ENCODE measurements around the gene CCDC34. TPM values are rescaled to one million over a fixed set of nuclear protein-coding genes. Genes with fewer than 3 reads are reported as not detected.

The CCDC34 gene
- total and polyA plus RNA-seq, 7 experiments from 2014 or later, result 1.3 to 10.0 (median 2.3) TPM

DNA sequence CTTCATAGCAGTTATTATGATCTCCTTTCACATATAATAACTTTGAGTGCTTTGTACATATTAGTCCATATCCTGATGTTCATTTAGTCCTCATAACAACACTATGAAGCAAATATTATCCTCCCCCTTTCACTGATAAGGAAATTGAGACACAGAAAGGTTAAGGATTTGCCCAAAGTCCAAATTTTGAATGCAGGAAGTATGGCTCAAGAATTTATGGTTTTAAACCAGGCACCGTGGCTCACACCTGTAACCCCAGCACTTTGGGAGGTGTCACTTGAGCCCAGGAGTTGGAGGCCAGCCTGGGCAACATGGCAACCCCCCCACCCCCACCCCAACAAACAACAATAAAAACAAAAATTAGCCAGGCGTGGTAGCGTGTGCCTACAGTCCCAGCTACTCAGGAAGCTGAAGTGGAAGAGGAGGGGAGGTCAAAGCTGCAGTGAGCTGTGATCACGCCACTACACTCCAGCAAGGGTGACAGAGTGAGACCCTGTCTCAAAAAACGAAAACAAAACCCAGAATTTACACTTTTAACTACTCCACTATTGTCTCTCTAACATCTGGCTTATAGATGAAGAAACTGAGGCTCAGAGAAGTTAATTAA lies 8.6 kb downstream of the CCDC34 start:
- Histone ChIP-seq H3K4me3 (ENCODE audit: low read length) (no peak overlapping the region), H3K4me1 (ENCODE audit: control insufficient read depth in 2 of 2, insufficient read depth in 2 of 2, low read length in 2 of 2) (no peaks in the 10 kb centered on the region), H3K27me3 (ENCODE audit: control insufficient read depth in 2 of 2, insufficient read depth in 2 of 2, low read length in 2 of 2) (no peaks in the 10 kb centered on the region), H3K27ac (ENCODE audit: low read depth, low read length) (no peak overlapping the region), H3K36me3 (ENCODE audit: control insufficient read depth in 2 of 3, insufficient read depth in 3 of 3, low read length in 3 of 3) (no peaks in the 10 kb centered on the region), H3K9me3 (ENCODE audit: control insufficient read depth in 2 of 3, low read length in 3 of 3) (no peaks in the 10 kb centered on the region)
- intact Hi-C loops (cut with micrococcal nuclease), result no loop called here
- H3K4me1 Mint-ChIP-seq, result peaks cover 0 to 16% (median 7%) of the 10 kb centered on the region in 7 donors
- ATAC-seq, result no peak
- no peaks in the 10 kb centered on the region for H3K27me3 Mint-ChIP-seq
- H3K36me3 Mint-ChIP-seq, result peaks cover 3 to 16% (median 5%) of the 10 kb centered on the region in 5 donors
- ChIA-PET CTCF (no interaction called here), POLR2A (no interaction called here)
- H3K9me3 Mint-ChIP-seq, result no peaks in the 10 kb centered on the region
- no peak for DNase-seq
- no peak overlapping the region for H3K4me3 Mint-ChIP-seq
- H3K27ac Mint-ChIP-seq, result no peak overlapping the region

DNA sequence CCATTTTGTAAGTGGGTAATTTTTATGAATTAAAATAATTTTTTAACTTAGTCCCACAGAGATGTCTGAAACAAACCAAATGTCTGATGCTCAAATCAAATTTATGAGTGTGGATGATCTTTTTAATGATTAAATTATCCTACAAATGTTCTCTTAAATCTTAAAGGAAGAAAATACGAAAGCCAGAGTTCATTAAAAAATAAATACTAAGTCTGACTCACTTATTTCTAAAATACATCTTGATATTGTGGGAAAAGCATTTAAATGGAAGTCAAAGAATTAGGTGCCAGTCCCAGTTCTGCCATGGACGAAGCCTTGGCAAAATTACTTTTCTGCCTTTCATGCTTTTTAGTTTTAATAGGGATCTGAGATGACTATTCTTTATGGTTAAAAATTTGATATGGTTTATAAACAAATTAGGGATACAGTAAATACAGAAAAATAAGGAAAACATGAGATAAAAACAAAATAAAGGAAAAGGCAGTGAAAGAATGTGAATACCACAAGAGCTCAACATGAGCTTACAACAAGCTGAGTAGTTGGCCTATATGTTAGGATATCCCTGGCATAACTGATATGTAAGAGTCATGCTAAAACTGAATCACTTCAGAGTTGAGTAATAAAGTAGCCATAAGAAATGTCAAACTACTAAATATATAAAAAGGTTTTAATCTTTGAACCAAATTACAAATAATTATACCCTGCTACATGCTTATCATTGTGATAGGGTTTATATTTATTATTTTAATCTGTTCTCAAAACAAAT lies 9.2 kb downstream of the CCDC34 start:
- Histone ChIP-seq H3K27ac (ENCODE audit: low read depth, low read length) (no peak overlapping the region), H3K4me1 (ENCODE audit: control insufficient read depth in 2 of 2, insufficient read depth in 2 of 2, low read length in 2 of 2) (no peaks in the 10 kb centered on the region), H3K36me3 (ENCODE audit: control insufficient read depth in 2 of 3, insufficient read depth in 3 of 3, low read length in 3 of 3) (no peaks in the 10 kb centered on the region), H3K4me3 (ENCODE audit: low read length) (no peak overlapping the region), H3K27me3 (ENCODE audit: control insufficient read depth in 2 of 2, insufficient read depth in 2 of 2, low read length in 2 of 2) (no peaks in the 10 kb centered on the region), H3K9me3 (ENCODE audit: control insufficient read depth in 2 of 3, low read length in 3 of 3) (no peaks in the 10 kb centered on the region)
- Mint-ChIP-seq H3K27me3 (no peaks in the 10 kb centered on the region), H3K27ac (no peak overlapping the region), H3K9me3 (no peaks in the 10 kb centered on the region), H3K36me3 (peaks cover 3 to 16% (median 5%) of the 10 kb centered on the region in 5 donors), H3K4me3 (no peak overlapping the region), H3K4me1 (peaks cover 0 to 11% (median under 1%) of the 10 kb centered on the region in 7 donors)
- ATAC-seq (no peak), DNase-seq (no peak)
- intact Hi-C loops (cut with micrococcal nuclease), result no loop called here
- POLR2A ChIA-PET, result no interaction called here
- CTCF ChIA-PET, result no interaction called here

- CTCF ChIA-PET, result no interaction called here
Observed at GRCh38 chr11:27352781-27353180, 10.2 kb downstream of the CCDC34 start.

DNA sequence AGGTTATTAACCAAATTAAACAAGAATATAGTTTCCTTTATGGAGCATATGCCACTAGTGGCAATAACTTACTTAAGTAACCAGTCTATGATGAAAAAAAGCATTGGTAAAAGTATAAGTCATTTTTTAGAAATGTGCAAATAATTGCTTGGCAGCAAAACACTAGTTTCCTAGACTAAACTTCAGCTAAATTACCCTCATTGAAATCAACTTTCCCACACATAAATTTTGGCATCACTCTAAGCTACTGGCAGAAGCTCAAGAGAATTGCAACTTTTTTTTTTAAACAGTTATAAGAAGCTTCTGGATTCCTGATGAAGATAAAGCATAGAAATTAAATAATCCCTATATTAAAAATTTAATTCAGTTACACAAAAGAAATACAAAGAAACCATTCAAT lies 12.5 kb downstream of the CCDC34 start:
- no peaks in the 10 kb centered on the region for H3K9me3 ChIP-seq (ENCODE audit: control insufficient read depth in 2 of 3, low read length in 3 of 3)
- ChIA-PET CTCF (no interaction called here), POLR2A (no interaction called here)
- ATAC-seq, result no peak
- no peak overlapping the region for H3K27ac Mint-ChIP-seq
- H3K36me3 Mint-ChIP-seq, result peaks cover 7 to 33% (median 16%) of the 10 kb centered on the region in 5 donors
- no peak for DNase-seq
- H3K27me3 ChIP-seq (ENCODE audit: control insufficient read depth in 2 of 2, insufficient read depth in 2 of 2, low read length in 2 of 2), result no peaks in the 10 kb centered on the region
- H3K36me3 ChIP-seq (ENCODE audit: control insufficient read depth in 2 of 3, insufficient read depth in 3 of 3, low read length in 3 of 3), result no peaks in the 10 kb centered on the region
- no peak overlapping the region for H3K4me3 Mint-ChIP-seq
- no peaks in the 10 kb centered on the region for H3K9me3 Mint-ChIP-seq
- no peaks in the 10 kb centered on the region for H3K4me1 Mint-ChIP-seq
- no peaks in the 10 kb centered on the region for H3K4me1 ChIP-seq (ENCODE audit: control insufficient read depth in 2 of 2, insufficient read depth in 2 of 2, low read length in 2 of 2)
- no peak overlapping the region for H3K27ac ChIP-seq (ENCODE audit: low read depth, low read length)
- no peak overlapping the region for H3K4me3 ChIP-seq (ENCODE audit: low read length)
- intact Hi-C loops (cut with micrococcal nuclease), result no loop called here
- no peaks in the 10 kb centered on the region for H3K27me3 Mint-ChIP-seq

More at GRCh38 chr11:27352781-27353180, 10.2 kb downstream of the CCDC34 start:
- Mint-ChIP-seq H3K36me3 (peaks cover 5 to 21% (median 7%) of the 10 kb centered on the region in 5 donors), H3K4me1 (peaks cover 0 to 3% (median 0%) of the 10 kb centered on the region in 7 donors), H3K27me3 (no peaks in the 10 kb centered on the region), H3K27ac (no peak overlapping the region), H3K9me3 (no peaks in the 10 kb centered on the region), H3K4me3 (no peak overlapping the region)
- intact Hi-C loops (cut with micrococcal nuclease), result no loop called here
- H3K4me3 ChIP-seq (ENCODE audit: low read length), result no peak overlapping the region
- no peak for ATAC-seq
- H3K4me1 ChIP-seq (ENCODE audit: control insufficient read depth in 2 of 2, insufficient read depth in 2 of 2, low read length in 2 of 2), result no peaks in the 10 kb centered on the region
- no peaks in the 10 kb centered on the region for H3K27me3 ChIP-seq (ENCODE audit: control insufficient read depth in 2 of 2, insufficient read depth in 2 of 2, low read length in 2 of 2)
- POLR2A ChIA-PET, result no interaction called here
- H3K9me3 ChIP-seq (ENCODE audit: control insufficient read depth in 2 of 3, low read length in 3 of 3), result no peaks in the 10 kb centered on the region
- DNase-seq, result no peak
- H3K27ac ChIP-seq (ENCODE audit: low read depth, low read length), result no peak overlapping the region
- no peaks in the 10 kb centered on the region for H3K36me3 ChIP-seq (ENCODE audit: control insufficient read depth in 2 of 3, insufficient read depth in 3 of 3, low read length in 3 of 3)

- ATAC-seq, result no peak
- intact Hi-C loops (cut with micrococcal nuclease), result no loop called here
- CTCF ChIA-PET, result no interaction called here
Observed at GRCh38 chr11:27349919-27350318, 13.1 kb downstream of the CCDC34 start.

GRCh38 chr11:27348340-27348873 lies 14.6 kb downstream of the CCDC34 start:
- H3K27me3 ChIP-seq (ENCODE audit: control insufficient read depth in 2 of 2, insufficient read depth in 2 of 2, low read length in 2 of 2), result no peaks in the 10 kb centered on the region
- H3K27ac Mint-ChIP-seq, result no peak overlapping the region
- ChIA-PET CTCF (no interaction called here), POLR2A (no interaction called here)
- H3K4me1 ChIP-seq (ENCODE audit: control insufficient read depth in 2 of 2, insufficient read depth in 2 of 2, low read length in 2 of 2), result no peaks in the 10 kb centered on the region
- peaks cover 7 to 33% (median 24%) of the 10 kb centered on the region in 5 donors for H3K36me3 Mint-ChIP-seq
- no peaks in the 10 kb centered on the region for H3K9me3 Mint-ChIP-seq
- H3K4me3 Mint-ChIP-seq, result no peak overlapping the region
- ATAC-seq (no peak), DNase-seq (no peak)
- no peaks in the 10 kb centered on the region for H3K36me3 ChIP-seq (ENCODE audit: control insufficient read depth in 2 of 3, insufficient read depth in 3 of 3, low read length in 3 of 3)
- intact Hi-C loops (cut with micrococcal nuclease), result no loop called here
- H3K4me3 ChIP-seq (ENCODE audit: low read length), result no peak overlapping the region
- H3K27me3 Mint-ChIP-seq, result no peaks in the 10 kb centered on the region
- H3K27ac ChIP-seq (ENCODE audit: low read depth, low read length), result no peak overlapping the region
- no peaks in the 10 kb centered on the region for H3K9me3 ChIP-seq (ENCODE audit: control insufficient read depth in 2 of 3, low read length in 3 of 3)
- no peaks in the 10 kb centered on the region for H3K4me1 Mint-ChIP-seq

More at GRCh38 chr11:27349919-27350318, 13.1 kb downstream of the CCDC34 start:
- H3K4me1 Mint-ChIP-seq, result no peaks in the 10 kb centered on the region
- POLR2A ChIA-PET, result no interaction called here
- no peaks in the 10 kb centered on the region for H3K36me3 ChIP-seq (ENCODE audit: control insufficient read depth in 2 of 3, insufficient read depth in 3 of 3, low read length in 3 of 3)
- H3K27ac Mint-ChIP-seq, result peak overlapping the region in 1 of 9 donors; percentile 41
- H3K4me1 ChIP-seq (ENCODE audit: control insufficient read depth in 2 of 2, insufficient read depth in 2 of 2, low read length in 2 of 2), result no peaks in the 10 kb centered on the region
- H3K27me3 Mint-ChIP-seq, result no peaks in the 10 kb centered on the region
- H3K36me3 Mint-ChIP-seq, result peaks cover 7 to 33% (median 21%) of the 10 kb centered on the region in 5 donors
- no peak overlapping the region for H3K4me3 ChIP-seq (ENCODE audit: low read length)
- no peak overlapping the region for H3K4me3 Mint-ChIP-seq
- DNase-seq, result no peak
- H3K27ac ChIP-seq (ENCODE audit: low read depth, low read length), result no peak overlapping the region
- no peaks in the 10 kb centered on the region for H3K9me3 Mint-ChIP-seq
- H3K27me3 ChIP-seq (ENCODE audit: control insufficient read depth in 2 of 2, insufficient read depth in 2 of 2, low read length in 2 of 2), result no peaks in the 10 kb centered on the region
- H3K9me3 ChIP-seq (ENCODE audit: control insufficient read depth in 2 of 3, low read length in 3 of 3), result no peaks in the 10 kb centered on the region

Data from naive thymus-derived CD4-positive, alpha-beta T cell (primary cell).